GM20431 (cell line): ENCODE data around the gene PSEN1.

ENCODE experiments used
- in situ Hi-C: fragments of 300-500 bp; cut with MseI, MboI; formaldehyde crosslinking; loops from one replicate; pipeline ENCODE4 v1.15.0; 2020; ENCODE audit warnings: low sequenced_read_pairs; ENCODE audit not compliant: unreplicated experiment

The PSEN1 gene

DNA sequence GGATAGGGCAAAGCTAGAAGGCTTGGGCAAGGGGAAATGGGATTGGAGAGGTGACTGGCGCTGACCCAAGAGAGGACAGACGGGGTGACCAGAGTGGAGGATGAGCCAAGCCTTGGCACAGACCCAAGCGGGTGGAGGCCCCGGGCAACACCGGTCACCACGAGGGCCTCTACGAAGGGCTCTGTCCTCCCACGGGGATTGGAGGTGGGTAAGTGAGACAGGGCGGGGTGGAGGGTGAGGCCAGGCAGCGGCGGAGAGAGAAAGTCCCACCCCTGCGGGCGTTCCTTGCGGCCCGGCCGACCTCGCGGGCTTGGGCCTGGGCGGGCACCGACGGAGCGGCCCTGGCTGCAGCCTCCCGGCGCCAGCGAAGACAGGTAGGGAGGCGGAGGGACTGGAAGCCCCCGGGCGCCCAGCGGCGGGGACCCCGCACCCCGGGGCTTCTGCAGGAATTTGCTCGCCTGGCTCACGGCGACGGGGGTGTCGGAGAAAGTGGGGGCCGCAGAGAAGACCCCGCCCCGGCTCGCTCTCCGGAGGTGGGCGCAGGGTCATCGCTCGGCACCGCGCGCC lies 101.0 kb downstream of the PSEN1 start, which contains the start of gene PAPLN:
PAPLN (plus strand) TSS at position 288 of the 567 bp plus-strand sequence. CDS start 2,273 bp downstream, outside the sequence.
- in situ Hi-C loops: no loop called here

- in situ Hi-C loops: no loop called here
Observed at GRCh38 chr14:73237786-73238423, 101.6 kb downstream of the PSEN1 start.

DNA sequence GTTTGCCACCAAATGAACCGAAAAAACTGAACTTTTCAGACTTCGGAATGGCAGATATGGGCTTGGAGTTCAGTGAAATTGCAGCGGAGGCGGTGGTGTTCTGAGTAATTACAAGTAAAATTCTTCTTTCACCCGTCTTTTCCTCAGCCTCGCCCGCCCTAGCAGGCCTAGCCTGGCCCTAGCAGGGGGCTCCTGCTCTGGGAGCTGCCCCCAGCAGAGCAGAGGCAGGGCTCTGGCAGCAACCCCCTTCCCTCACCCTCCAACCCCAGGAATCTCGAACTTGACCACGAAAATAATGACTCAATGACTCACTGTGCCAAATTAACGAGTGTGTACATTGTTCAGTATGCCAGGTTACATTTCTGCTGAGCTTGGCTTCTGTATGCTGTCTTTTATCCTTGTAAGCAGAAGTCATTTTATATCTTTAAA lies 102.1 kb downstream of the PSEN1 start:
- in situ Hi-C loops: no loop called here

DNA sequence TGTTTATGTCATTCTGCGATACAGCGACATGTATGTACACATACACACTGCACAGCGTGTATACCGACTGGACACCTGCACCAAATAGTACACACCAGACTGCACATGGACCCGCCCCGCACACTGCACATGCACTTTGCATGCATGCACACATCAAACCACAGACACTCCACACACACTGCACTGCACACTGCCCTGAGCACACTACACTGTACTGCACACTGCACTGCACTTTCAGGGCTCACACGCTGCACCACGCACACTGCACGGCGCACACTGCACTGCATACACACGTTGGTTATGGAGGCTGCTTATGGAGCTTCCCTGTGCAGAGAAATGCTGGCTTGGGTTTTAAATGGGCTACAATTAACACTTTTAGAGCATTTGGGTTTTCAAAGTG lies 102.6 kb downstream of the PSEN1 start:
- in situ Hi-C loops: no loop called here

DNA sequence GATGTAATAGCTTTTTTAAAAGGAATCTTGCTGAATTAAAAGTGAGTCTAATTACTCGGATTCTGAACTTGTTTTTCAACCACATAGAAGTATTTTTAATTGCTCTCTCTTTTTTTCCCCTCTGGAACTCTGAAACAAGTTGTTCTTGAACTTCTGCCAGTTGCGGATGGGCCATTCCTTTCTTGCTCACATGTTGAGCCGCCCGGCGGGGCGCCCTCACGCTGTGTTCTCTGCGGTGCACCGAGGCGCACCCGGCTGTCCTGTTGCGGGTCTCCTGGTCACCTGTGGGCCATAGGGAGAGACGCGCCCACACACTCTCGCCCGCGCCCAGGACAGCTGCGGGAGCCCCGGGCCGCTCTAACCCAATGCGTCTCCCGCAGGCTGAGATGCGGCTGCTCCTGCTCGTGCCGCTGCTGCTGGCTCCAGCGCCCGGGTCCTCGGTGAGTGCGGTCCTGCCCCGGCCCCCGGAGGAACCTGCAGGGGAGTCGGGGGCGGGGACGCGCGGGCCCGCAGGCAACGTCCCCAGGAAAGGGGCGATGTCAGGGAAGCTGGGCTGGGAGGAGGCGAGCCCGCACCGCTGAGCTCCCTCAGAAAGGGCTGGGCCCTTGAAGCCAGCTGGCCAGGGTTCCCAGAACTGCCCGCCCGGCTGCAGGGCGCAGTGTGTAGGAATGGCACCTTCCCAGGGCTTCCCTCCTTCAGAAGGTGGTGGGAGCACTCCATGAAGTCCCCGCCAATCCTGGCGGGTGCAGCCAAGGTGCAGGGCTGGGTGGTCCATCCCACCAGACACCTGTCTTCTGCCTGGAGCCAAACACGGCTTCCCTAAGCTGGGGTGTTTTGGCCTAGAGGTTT lies 103.3 kb downstream of the PSEN1 start:
- in situ Hi-C loops: no loop called here

DNA sequence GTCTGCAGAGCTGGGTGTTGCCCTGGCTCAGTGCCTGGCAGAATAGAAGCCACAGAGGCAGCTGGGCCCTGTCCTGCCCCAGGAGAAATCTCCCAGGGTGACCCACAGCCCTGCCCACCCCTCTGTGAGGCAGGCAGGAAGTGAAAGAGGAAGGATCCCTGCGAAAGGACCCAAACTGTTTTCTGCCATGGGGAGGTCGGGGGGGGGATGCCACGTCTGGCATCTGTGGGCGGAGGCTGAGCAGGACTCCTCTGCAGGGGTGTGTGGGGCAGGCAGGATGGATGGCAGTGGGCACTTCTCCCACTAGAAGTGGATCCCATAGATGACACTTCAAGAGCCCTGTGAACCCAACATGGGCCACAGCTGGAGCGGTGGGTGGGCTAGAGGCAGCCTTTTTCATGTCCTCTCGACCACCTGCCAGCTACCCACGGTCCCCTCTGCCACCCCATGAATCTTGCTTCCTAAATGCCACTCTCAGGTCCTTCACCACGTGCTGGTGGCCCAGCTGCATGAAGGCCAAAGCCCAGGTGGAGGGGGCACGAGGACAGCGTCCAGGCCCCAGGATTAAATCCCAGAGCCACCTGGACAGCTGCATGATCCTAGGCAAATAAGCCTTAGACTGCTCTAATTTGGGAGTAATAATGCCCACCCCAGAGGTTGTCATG lies 104.6 kb downstream of the PSEN1 start:
- in situ Hi-C loops: no loop called here

DNA sequence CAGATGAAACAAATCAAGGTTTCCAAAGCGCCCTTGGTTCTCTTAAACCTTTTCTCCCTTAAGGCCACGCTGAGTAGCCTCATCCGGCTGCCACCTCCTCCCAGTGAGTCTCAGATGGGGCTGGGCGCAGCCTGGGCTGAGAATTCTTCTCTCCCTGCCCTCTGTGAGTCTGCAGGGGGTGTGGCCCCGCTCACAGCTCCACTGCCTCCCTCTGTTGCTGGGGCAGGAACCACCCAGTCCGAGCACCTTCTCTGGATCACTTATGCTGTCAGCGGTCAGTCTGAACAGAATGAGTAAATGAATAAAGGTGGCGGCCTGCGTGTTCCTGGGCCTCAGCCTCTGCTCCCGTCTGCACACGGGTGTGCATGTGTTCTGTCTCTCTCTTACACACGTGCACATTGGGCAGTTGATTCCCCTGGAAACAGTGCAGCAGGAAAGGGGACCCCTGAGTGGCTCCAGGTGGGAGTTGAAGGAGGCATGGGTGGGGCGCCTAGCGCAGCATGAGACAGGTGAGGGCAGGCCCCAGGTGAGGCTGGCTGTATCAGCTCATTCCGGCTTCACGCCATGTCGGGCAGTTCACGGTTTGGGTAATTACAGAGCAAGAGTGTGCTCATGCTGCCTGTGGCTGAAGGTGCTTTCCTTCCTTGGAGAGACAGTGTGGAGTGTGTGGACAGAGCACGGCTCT lies 105.3 kb downstream of the PSEN1 start:
- in situ Hi-C loops: no loop called here

GRCh38 chr14:73242357-73242901 lies 106.1 kb downstream of the PSEN1 start:
- in situ Hi-C loops: no loop called here

- in situ Hi-C loops: no loop called here
Observed at GRCh38 chr14:73243341-73243740, 107.0 kb downstream of the PSEN1 start.

- in situ Hi-C loops: no loop called here
Observed at GRCh38 chr14:73243748-73244147, 107.4 kb downstream of the PSEN1 start.

- in situ Hi-C loops: no loop called here
Observed at GRCh38 chr14:73244541-73245290, 108.4 kb downstream of the PSEN1 start.

GRCh38 chr14:73245480-73246325 lies 109.4 kb downstream of the PSEN1 start:
- in situ Hi-C loops: no loop called here

GRCh38 chr14:73246387-73247150 lies 110.3 kb downstream of the PSEN1 start:
- in situ Hi-C loops: no loop called here

DNA sequence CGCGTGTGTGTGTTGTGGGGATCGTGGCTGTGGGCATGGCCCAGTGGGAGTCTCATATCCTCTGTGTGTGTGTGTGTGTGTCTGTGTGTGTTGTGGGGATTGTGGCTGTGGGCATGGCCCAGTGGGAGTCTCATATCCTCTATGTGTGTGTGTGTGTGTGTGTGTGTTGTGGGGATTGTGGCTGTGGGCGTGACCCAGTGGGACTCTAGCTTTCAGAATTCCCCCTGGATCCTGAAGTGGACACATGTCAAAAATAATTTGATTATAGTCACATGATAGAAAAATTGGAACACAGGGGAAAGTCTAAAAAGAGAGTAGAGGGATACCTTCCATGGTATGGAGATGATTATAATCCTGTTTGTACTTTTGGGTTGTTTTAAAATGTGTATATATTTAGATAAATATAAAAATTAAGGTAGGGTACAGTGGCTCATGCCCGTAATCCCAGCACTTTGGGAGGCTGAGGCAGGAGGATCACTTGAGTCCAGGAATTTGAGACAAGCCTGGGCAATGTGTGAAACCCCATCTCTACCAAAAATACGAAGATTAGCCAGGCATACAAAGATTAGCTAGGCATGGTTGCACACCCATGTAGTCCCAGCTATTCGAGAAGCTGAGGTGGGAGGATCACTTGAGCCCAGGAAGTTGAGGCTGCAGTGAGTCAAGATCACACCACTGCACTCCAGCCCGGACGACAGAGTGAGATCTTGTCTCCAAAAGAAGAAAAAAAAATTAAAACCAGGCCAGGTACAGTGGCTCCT lies 112.0 kb downstream of the PSEN1 start:
- in situ Hi-C loops: no loop called here

DNA sequence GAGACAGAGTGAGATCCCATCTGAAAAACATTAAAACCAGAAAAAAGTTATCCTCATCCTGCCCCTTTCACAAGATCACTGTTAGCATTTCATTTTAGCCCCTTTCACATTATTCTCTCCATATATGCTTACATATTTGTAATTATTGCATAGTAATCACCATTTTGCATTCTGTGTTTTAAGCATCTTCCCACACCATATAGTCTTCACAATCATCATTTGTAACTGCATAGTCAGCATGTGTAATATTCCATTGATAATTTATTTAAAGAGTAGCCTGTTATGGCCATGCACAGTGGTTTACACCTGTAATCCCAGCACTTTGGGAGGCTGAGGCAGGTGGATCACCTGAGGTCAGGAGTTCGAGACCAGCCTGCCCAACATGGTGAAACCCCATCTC lies 112.8 kb downstream of the PSEN1 start:
- in situ Hi-C loops: no loop called here

GRCh38 chr14:73249564-73250316 lies 113.4 kb downstream of the PSEN1 start:
- in situ Hi-C loops: no loop called here
